ENCODE measurements around the gene PYCR2.

Gene PYCR2

GRCh38 chr1:225919906-225920305, 4.1 kb downstream of the PYCR2 start:
- DNase-seq (ENCODE audit: low read depth), result no peak

GRCh38 chr1:225918280-225918679, 5.8 kb downstream of the PYCR2 start:
- DNase-seq (ENCODE audit: low read depth), result no peak

- no peak for DNase-seq (ENCODE audit: low read depth)
Observed at GRCh38 chr1:225917536-225917935, 6.5 kb downstream of the PYCR2 start.

DNA sequence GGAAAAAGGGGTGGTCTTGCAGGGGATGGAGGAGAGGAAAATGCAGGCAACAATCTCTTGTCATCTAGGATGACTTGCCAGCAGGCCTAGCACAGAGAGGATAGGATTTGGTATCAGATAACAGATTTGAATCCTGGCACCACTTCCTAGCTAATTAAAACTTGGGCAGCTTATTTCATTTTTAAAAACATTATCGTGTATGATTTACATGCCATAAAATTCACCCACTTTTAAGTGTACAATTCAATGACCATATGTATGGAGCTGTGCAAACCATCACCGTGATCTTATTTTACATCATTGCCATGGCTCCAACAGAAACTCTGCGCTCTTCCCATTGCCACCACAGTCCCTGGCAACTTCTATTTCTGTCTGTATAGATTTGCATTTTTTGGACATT, 6.9 kb downstream of the PYCR2 start:
- DNase-seq (ENCODE audit: low read depth), result no peak

DNA sequence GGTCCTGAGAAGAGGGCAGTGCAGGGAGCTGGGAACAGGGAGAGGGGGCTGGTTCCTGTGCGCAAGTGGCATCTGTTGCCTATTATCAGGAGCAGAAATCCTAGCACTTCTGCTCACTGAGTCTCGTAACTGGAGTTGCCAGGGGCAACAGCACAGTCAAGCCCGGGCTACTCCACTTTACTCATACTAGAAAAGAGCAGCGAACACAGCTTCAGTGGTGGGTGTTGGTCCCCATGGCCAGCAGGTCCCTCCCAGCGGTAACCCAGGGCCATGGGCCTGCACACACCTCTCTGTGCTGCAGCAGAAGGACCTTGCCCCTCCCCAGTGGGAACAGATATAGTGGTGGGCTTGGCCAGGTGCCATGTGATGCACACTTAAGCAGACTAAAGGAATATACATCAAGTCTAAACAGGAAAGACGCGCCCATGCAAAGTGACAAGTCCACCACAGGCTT, 8.5 kb downstream of the PYCR2 start:
- no peak for DNase-seq (ENCODE audit: low read depth)

DNA sequence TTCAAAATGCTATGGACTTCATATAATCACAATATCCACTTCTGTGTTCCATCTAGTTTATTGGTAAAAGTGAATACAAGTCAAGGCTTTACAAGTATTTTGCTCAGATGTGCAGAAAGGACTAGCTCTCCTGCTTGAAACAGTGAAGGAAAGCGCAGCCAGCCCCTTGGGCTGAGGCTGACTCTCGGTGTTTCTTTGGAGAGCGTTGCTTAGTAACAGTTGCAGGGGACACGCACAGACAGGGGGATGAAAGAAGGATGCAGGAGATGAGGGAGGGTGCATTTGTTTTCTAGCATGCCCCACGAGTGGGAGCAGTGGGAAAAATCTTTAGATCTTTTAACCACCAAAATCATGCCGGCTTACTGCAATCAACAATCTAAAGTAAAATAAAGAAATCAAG, 9.1 kb downstream of the PYCR2 start:
- no peak for DNase-seq (ENCODE audit: low read depth)

- DNase-seq (ENCODE audit: low read depth), result no peak
Observed at GRCh38 chr1:225914391-225914790, 9.7 kb downstream of the PYCR2 start.

DNA sequence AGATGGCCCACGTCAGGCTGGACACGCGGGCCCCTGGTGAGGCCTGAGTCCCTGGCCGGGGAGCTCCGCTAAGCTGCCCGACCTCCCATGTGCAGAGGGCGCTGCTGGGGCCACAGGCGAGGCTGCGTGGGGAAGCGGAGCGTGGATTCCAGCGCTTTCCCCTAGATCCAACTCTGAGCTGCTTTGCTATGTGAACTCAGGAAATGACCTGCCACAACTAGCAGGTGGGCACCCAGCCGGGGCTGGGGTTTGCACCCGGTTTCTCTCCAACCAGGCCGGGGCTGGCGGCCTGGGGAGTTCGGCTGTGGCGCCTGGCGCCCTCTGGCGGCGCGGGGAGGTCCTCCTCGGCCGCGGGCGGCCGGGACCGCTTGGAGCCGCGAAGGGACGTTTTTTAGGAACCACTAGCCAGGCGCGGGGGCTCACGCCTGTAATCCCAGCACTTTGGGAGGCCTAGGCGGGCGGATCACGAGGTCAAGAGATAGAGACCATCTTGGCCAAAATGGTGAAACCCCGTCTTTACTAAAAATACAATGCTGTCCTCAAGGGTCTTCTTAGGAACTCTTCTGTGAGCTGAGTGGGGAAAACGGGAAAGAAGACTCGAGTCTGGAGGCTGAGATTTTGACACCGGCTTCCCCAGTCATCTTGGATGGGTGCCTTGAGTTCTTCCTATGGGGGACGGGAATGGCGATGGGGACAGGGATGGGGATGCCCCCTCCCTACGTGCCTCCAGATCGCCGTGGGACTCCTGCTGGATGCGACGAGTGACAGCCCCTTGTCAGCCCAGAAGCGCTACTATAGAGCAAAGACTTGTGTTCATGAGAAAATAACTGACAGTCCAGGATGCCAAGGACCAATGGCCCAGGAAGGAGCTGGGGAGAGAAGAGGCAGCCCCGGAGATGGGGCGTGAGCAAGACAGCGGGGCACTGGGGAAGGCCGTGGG, 12.6 kb downstream of the PYCR2 start:
- DNase-seq (ENCODE audit: low read depth), result peak; percentile 36

DNA sequence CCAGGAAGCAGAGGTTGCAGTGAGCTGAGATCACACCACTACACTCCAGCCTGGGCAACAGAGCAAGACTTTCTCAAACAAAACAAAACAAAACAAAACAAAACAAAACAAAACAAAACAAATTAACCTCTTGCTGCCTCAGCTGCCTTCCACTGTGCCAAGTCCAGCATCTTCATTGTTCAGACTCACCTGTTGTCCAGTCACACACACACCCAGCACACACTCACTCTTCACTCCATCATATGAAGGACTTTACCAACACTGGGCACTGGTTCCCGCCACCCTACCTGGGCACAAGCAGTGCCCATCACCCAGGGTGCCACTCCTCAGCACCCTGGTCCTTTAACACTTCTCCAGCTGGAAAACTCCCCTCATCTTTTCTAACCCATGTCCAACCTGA, 14.6 kb downstream of the PYCR2 start:
- DNase-seq (ENCODE audit: low read depth), result no peak

DNA sequence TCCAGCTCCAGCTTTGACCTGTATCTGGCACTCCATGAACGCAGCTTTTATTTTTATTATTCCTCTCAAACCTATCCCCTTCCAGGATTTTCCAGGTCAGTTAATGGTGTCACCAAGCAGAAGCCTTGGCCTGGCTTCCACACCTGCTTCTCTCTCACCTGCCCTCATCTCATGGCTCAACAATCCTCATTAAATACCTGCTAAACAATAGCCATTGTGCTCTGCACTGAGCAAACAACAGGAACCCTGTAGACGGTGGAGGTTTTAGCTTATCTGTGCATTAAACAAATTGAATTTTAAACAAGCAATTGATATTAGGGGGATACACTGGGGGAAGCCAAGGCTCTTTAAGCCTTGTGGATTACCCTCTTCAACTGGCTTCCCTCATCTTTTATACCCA, 15.3 kb downstream of the PYCR2 start:
- no peak for DNase-seq (ENCODE audit: low read depth)

DNA sequence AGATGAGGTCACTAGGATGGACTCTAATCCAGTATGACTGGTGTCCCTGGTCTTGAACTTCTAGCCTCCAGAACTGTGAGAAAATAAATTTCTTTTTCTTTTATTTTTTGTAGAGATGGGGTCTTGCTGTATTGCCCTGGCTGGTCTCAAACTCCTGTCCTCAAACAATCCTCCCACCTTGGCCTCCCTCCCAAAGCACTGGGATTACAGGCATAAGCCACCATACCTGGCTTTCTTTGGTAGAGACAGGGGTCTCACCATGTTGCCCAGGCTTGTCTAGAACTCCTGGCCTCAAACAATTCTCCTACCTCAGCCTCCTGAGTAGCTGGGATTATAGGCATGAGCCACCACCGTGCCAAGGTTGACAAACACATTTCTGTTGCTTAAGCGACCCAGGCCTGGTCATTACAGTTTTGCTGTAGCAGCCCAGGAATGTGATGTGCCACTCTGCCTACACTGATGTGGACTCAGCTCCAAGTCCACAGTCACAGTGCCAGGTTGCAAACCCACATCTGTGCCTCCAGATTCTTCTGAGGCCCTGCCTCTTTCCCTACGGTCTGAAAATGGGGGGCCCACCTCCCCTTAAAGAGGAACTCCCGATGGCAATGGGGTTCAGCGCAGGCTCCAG, 15.9 kb downstream of the PYCR2 start:
- no peak for DNase-seq (ENCODE audit: low read depth)

DNA sequence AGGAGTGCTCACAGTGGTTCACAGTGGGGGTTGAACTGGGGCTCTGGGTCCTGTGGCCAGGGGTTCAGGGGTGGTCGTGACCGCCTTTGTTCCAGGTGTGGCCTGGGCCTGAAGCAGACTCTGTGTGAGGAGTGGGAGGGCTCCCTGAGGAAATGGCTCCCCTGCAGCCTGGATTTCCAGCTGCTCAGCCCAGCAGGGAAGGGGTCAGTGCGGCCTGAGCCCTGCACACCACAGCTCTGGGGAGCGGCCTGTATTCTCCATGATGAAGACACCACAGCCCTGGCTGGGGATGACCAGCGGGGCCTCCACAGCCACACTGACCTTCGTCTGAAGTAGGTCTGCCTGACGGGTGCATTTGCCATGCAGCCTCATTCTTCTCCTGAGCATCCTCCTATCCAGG, 16.7 kb downstream of the PYCR2 start:
- no peak for DNase-seq (ENCODE audit: low read depth)

DNA sequence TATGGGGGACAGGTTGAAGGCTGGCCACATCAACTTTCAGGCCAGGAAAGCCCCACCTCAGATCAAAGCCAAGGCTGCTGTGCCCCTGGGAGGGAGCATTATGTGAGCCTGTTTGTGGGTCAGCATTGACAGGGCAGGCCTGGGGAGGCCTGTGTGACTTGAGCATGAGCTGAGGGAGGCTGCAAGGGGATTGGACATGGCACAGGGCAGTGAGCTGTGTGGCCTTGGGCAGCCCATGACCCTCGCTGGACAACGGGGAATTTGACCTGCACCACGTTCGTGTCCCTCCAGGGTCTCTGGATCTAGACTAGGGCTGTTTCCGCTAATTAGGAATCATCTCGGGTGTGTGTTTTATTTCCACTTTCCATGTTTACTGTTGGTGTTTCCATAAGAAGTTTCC, 17.6 kb downstream of the PYCR2 start:
- no peak for DNase-seq (ENCODE audit: low read depth)

DNA sequence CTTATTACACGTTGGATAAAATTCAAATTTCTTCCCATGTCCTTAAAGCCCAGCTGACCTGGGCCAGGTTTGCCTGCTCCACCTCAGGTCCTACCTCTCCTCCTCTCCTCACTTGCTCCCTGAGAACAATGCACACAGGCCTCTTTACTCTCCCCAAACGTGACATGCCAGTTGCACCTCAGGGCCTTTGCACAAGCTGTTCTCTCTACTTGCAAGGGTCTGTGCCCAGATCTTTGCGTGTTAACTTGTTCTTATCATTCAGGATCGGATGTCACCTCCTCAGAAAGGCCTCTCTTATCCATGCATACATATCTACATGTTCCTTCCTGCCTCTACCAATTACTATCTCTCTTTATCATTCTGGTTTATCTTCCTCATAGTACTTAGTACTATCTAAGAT, 20.4 kb downstream of the PYCR2 start:
- no peak for DNase-seq (ENCODE audit: low read depth)

DNA sequence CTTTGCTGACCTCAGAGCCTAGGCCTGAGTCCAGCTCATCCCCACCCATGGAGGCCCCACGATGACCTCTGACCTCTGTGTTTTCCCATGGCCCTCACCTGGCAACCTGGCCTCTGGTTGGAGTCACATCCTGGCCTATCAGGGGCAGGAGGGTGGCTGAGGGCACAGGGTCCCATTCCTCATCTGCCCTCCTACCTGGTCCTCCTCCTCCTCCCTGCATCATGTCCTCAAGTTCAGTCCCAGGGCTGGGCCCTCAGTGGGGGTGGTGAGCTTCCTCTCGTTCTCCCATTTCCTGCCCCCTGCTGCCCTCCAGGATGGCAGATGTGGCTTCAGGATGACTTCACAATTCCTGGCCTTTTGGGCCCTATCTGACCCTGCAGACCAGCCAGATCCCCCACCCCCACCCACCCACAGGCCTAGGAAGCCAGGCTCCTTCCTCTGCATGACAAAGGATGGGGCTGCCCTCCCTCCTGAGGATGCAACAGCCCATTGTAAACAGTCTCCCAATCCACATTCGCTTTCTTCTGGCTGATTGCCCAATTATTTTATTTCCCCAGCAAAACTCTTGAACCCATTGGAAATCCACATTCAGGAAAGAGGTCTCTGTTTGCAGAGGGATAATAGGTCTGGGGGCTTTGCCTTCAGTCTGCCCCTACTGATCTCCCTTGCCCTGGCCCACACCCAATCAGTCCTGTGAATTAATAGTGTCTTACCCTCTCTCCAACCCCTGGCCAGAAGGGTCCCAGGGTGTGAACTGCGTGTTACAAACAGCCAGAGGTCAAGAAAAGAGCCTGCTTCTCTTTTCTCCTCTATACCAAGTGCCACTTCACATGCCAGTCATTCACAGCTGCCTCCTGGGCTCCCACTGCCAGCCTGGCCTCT, 24.8 kb downstream of the PYCR2 start:
- DNase-seq (ENCODE audit: low read depth), result no peak

DNA sequence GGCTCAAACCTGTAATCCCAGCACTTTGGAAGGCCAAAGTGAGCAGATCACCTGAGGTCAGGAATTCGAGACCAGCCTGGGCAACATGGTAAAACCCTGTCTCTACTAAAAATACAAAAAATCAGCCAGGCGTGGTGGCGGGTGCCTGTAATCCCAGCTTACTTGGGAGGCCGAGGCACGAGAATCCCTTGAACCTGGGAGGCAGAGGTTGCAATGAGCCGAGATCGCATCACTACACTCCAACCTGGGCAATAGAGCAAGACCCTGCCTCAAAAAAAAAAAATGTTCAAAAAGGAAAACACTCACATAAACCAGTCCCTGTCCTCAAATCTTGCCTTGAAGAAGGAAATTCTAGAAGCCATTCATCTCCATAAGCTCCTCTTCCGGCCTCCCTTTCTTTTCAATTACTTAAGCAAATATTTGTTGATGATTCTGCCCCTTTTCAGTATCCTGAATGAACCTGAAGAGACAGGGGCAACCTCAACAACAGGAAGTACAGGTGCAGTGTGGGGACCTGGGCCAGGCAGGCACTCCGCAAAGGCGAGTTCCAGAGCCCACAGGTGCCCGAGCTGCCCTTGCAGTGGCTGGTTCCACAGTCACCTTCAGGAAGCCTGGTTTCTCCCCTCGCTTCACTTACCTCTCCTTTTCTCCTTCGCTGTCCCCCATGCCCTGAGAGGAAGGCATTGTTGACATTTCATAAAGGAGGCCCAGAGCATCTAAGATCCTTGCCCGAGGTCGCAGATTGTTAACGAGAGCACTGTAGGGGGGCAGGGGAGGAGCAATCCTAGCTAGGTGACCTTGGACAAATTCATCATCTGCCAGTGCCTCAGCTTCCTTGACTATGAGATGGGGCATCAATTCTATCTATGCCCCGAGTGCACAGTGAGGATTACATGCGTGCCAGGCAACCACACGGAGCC, 26.2 kb downstream of the PYCR2 start:
- no peak for DNase-seq (ENCODE audit: low read depth)

DNA sequence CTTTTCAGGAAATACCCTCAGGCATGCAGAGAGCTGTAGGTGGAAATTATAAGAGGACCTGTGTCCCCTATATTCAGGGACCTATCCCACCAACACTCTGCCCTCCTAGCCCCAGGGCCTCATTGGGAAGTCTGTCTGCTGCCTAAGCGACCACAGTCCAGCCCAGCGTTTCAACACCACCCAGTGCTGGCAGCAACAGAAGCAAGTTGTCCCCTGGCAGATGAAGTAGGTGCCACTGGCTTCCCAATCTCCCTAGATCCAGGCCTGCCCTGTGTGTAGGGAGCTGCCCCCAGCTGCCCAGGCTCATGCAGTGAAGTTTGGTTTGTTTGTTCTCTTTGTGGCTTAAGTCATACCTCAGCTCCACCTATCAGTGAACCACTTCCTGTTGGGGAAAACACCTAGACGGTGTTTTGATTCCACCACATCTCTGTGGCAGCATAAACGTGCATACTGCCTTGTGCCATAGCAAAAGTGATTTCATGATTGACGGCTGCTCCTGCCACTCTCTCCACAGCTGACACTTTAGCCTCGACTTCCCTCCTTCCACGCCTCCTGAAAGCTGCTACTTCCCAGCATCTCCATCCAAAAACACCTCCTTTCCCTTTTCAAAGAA, 27.0 kb downstream of the PYCR2 start:
- DNase-seq (ENCODE audit: low read depth), result peak; percentile 70

DNA sequence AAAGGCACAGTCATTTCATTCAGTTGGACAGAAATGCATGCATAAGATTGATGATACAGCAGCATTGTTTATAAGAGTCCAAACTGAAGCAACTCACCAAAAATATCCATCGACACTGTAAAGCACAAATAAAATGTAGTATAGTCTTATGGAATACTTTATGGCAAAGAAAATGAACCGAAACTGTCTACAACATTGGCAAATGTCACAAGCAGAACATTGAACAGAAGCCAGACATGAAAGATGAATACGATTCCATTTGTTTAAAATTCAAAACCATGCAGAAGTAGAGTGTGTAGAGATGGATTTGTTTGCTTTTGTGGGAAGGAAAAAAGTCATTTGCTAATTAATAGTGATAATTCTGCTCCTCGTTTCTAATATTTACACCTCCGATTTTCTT, 27.6 kb downstream of the PYCR2 start:
- no peak for DNase-seq (ENCODE audit: low read depth)

DNA sequence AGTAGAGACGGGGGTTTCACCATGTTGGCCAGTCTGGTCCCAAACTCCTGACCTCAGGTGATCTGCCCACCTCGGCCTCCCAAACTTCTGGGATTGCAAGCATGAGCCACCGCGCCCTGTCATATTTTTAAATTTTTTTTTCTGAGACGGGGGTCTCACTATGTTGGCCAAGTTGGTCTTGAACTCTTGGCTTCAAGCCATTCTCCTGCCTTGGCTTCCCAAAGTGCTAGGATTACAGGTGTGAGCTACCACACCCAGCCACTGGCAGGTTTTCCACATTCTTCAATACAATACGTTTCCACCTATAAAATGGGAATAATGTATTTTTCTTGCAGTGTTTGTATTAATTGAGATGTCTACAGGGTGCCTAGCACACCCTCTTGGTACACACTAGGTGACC, 31.7 kb downstream of the PYCR2 start:
- no peak for DNase-seq (ENCODE audit: low read depth)

DNA sequence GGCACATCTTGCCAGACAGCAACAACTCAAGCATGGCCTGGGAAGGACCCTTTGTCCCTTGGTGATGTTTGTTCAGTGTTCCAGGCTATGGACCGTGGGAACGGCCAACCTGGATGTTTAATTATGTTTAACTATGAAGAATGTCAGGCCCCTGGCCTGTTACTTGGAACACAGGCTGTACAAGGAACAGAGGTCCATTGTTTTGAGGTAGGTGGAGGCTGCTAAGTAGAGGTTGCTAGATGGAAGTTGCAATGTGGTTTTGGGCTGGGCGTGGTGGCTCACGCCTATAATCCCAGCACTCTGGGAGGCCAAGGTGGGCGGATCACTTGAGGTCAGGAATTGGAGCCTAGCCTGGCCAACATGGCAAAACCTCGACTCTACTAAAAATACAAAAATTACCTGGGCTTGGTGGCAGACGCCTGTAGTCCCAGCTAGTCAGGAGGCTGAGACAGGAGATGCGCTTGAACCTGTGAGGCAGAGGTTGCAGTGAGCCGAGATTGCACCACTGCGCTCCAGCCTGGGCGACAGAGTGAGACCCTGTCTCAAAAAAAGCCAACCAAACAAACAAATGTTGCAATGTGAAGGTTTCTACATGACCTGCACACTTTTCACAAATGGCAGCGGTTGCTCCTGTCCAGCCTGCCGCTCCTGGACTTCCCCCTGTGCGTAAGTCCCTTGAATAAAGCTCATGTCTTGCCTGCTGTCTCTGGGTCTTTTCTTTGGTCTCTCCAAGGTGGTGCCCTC, 32.6 kb downstream of the PYCR2 start:
- no peak for DNase-seq (ENCODE audit: low read depth)

Measured in T-helper 22 cell (primary cell).